HG03469 (cell line): Measurements from ENCODE around the gene MREG.
"Not testable (repeated sequence)": the region's sequence is repeated elsewhere in the genome, so short reads cannot be mapped to it uniquely, and the experiment has no call there.

Experiments used
- ATAC-seq: cut with Tn5 transposase; IDR thresholded peaks from one replicate; pipeline ENCODE4 v1.9.1; 2021; ENCODE audit warnings: mild to moderate bottlenecking, moderate library complexity, moderate number of reproducible peaks; ENCODE audit not compliant: unreplicated experiment

The MREG gene

DNA sequence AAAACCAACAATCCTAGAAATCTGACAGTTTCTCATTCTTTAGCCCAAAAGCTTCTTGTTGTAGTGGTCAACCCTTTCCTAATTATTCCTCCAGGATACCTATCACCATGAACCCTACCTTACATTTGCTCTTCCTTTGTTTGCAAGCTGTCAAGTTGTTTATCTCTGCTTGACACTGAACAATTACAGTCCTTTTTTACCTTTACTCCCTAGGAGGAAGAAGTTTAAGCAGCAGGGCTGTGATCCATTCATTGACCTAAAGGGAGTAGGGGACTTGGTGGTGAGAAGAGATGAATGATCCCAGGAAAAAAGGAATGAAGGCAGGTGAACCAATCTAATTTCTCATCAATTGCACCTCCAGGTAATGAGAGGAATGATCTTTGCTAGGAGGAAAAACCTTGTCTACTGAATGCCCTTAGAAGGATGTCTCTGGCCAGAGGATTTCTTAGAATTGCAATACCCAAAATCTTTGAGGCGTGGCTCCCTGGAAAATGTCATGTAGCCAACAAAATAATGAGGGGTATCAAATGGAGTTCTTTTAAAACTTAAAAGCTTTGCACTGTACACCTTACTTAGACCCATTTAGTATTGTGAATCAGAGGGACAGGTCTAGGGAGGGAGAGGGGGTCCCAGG, 47.7 kb downstream of the MREG start:
- no peak for ATAC-seq

DNA sequence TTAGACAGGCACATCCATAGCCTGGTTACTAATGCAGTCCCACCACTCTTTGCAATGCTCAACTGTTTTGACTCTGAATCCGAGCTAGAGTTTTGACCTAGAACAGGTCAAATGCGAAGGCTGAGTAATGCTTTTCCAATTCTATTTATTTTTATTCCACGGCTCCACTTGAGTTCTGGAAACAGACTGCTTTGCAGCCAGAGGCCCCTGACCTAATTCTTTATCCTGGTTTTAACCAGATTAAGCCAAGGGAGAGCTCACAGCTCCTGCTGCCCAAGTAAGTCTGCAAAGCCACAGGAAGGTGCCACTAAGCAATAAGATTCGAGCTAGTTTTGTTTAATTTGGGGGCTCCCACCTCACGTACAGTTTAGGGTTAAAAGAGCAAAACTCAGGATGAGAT, 51.4 kb downstream of the MREG start:
- ATAC-seq = no peak

DNA sequence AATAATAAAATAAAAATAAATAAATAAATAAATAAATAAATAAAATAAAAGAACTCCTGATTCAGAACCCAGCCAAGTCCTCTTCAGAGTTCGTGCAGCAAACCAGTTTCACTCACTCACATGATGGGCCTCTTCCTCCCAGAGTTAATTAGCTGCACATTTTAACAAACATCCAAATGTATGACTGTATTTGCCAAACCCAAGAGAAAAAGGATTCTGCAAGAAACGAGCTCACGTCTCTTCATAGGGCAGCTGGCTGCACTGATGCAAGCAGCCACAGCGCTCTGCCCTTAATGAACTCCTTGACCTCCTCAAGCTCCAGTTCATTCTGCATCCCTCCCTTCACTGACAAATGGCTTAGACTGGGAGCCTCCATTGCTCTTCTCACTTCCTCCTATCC, 55.1 kb downstream of the MREG start:
- ATAC-seq = no peak

DNA sequence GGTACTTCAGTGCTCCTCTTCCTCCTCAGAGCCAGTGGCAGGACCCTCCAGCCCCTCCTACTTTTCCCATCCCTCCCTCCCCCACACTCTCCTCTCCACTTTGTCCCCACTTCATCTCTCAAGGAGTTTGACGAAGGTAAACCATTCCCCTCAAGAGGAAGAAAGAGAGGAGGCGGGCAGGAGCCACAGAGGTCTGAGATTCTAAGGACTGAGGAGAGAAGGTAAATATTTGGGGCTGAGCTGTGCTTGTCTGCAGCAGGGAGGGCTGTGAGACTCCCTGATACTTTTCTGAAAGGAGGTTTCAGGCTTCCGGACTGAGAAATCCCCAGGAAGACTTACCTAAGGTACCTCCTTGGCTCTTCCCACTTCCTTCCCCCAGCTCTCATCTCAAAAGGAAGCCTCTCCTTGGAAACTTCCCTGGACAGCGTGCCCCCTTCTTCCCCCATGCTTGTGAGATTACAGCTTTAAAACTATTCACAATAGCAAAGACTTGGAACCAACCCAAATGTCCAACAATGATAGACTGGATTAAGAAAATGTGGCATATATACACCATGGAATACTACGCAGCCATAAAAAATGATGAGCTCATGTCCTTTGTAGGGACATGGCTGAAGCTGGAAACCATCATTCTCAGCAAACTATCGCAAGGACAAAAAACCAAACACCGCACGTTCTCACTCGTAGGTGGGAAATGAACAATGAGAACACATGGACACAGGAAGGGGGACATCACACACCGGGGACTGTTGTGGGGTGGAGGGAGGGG, 55.8 kb downstream of the MREG start:
- not testable (repeated sequence) for ATAC-seq

DNA sequence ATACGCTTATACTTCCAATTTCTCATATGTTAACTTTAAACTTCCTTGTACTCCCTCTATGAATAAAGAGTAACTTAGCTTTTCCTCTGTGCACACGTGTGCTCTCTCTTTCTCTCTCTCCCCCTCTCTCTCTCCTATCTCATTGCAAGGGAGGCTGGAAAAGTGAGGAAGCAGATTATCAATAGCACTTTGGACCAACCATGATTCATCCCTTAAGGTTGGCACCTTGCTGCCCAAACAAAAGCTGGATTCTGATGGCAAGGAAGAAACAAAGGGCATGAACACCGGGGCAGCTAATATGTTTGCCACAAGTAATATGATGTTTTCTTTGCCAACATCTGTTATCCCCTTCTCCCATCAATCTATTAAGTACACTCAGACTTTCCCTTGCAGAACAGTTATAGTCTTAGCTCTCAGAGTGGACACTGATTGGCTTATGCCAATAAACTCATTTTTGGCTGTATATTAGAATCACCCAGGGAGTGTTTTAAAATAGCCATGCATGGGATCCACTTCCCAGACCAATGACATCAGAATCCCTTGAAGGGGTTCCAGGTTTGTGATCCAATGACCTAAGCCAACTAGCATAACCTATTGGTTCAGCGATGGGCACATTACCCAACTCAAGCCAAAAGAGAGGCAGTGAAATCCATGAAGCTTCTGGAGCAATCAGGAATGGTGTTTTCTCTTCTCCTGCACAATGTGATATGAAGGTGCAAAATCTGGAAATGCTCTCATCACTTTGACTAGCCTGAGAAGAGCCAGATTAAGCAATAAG, 60.3 kb downstream of the MREG start:
- no peak for ATAC-seq

DNA sequence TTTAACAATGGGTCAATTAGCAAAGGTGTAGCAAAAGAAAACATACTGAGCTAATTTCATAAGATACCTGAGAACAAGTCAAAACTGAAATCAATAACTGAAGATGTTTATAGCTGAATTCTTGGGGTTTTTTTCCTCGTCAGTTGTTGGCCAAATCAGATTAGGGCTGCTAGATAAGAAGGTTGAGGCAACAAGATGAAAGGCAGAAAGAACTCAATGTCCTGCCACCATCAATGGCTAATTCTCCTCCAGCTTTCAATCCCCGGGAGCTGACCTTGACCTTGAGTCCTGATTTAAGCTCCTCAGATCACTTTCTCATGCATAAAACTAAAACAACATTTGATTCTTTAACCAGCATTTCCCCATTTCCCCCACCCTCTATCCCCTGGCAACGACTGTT, 61.8 kb downstream of the MREG start:
- ATAC-seq = no peak

DNA sequence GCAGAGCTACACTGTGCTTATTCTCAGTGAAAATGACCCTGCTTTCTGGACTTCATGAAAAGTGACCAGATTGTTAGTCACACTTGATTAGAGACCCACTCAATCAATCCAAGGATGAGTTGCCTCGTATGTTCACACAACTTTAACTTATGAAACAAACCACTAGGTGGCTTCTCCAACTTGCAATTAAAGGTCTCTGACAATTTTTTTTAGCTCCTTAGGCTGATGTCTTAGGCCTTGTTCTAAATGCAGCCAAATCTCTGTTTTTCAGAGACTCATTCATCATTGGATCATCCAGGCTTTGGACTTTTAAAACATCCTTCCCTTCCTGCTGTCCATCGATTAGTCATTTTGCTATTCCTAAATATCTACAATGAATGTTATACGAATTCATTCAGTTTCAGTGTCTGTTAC, 63.4 kb downstream of the MREG start:
- peak; percentile 90 for ATAC-seq

DNA sequence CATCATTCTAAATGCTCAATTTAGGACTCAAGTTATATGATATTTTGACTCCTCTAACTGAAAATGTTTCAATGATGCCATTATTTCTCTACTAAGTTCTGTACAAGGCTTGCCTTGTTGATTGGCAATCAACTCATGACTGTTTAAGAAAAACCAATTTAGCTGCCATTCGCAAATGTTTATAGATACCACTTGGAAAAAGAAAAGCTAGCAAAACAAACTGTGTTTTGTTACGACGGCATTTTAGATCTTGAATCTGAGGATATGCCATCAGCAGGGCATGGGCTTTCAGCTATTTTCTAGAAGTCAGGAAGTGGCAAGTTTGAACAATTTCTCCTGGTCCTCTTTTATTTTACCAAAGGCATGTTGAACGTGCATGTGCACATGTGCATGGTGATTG, 65.3 kb downstream of the MREG start:
- ATAC-seq = no peak

DNA sequence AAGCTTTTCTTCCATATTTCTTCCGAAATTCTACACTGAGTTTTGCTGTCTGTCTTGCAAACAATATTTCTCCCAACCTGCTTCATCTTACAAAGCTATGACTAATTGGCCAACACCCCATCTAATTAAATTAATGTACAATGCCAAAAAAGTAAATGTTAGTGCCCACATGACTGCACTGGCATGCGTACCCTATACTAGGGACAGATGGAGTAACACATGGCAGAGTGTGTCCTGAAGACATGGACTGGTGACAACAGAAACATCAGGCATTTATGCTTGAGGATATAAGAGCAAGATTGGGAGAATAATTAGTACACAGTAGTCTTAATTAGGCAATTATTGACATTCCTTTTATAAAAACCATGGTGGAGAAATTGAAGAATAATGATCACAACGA, 66.8 kb downstream of the MREG start:
- ATAC-seq = no peak

DNA sequence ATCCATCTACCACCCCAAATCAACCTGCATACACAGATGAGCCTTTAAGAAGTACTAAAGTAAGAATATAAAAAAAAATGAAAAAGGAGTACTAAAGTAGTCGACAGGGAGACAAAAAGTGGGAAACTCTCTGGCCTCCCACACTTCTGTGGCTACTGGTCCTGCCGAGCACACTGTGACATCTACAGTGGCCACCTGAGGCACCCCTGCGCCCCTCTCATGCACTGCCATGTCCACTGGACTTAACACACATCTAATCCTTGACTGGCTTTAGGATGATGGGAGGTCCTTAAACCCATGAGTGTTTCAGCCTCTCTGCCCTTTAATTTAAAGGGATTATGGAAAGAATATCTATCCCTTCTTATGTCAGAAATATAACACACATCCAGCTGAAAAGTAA, 71.2 kb downstream of the MREG start:
- ATAC-seq = no peak

DNA sequence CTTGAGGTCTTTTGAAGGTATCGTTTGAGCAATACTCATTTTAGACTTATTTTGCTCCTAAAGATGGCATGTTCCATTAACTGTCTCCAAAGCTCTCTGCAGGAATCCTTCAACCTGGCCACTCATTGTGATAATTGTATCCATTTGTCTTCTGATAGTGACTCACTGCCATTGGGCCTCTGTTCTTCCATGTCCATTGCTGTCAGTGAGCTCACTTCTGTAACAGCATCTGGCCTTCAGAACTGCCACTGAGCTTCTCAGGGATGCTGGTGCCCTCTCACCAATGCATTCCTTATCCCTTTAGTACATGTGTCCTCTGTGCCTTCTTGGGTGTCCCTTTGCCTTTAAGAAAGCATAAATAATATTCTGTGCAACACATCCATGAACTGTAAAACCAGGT, 71.6 kb downstream of the MREG start:
- ATAC-seq = no peak

DNA sequence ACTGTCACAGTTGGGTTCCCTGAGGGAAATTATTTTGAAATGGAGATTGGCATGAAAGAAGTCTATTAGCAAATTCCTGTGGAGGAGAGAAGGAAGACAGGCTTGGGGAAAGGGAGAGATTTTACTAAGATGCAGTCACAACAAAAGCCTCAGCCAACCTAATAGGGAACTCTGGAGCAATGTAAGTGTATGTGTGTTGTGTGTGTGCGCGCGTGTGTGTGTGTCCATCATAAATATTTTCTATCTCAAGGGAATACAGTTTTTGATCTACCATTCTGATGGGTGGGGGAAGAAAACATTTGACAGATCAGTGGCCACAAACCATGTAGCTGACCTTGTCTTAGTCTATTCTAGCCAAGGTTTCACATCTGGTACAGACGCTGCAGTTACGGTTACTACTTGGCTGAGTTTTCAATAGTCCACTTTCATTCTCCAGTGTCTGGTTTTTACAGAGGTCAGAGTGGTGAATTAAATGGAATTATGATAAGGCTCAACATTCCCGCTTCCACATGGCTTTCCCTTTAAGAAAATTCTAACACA, 72.6 kb downstream of the MREG start:
- no peak for ATAC-seq

DNA sequence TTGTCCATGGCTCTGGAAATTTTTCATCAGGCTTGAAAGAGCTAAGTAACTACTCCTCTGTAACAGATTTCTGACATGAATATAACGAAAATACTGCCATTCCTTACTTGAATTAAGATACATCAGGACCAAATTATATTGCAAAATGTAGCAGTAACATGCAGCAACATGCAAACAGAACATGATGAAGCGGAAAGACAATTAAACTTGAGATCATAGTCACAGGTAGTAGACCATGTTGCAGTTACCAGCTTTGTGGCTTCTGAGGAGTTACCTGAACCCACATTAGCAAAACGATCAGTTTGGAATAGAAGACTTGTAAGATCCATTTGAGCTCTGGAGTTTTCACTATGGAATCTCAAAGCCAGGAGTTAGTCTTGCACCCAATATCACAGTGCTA, 76.2 kb downstream of the MREG start:
- ATAC-seq = no peak

DNA sequence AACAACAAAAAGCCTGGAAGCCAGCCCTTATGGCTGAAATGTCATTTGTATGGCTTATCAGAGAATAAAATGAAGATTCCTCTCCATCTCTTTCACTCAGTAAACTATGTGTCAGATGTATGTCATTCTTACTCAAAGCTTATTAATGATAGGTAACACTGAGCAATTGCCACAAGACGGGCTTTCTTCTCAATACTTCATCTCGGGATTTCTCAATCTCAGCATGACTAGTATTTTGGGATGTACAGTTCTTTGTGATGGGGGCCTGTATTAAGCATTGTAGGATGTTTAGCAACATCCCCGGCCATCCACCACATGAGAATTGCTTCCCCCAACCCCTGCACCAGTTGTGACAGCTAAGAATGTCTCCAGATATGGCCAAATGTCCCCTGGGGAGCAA, 80.2 kb downstream of the MREG start:
- no peak for ATAC-seq

DNA sequence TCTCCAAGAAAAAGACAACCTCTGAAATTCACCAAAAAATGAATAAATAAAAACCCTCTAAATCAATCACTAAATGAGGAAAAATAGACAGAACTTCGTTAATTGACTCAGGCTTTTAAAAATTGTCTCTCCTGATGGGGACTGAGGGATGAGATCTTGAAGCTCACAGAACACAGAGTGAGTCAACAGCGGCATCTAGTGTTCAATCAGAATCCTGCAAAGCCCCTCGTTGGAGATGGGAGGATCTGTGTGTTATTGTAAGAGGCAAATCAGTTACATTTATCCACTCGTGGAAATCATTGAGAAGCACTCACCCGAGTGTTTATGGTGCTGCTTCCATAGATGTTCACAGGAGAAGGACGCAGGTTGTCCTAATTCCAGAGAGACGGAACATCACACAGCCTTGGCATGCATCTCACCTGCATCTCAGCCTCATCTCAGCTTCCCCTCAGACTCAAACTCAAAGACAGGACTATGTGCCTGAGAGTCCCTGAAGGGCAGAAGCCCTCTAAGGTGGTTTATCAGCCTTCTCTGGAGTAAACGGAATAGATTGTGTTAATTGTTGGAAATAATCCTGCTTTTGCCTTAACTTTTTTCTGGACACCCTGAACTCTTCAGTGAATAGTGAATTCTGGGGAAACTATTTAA, 82.0 kb downstream of the MREG start:
- ATAC-seq = peak; percentile 88

DNA sequence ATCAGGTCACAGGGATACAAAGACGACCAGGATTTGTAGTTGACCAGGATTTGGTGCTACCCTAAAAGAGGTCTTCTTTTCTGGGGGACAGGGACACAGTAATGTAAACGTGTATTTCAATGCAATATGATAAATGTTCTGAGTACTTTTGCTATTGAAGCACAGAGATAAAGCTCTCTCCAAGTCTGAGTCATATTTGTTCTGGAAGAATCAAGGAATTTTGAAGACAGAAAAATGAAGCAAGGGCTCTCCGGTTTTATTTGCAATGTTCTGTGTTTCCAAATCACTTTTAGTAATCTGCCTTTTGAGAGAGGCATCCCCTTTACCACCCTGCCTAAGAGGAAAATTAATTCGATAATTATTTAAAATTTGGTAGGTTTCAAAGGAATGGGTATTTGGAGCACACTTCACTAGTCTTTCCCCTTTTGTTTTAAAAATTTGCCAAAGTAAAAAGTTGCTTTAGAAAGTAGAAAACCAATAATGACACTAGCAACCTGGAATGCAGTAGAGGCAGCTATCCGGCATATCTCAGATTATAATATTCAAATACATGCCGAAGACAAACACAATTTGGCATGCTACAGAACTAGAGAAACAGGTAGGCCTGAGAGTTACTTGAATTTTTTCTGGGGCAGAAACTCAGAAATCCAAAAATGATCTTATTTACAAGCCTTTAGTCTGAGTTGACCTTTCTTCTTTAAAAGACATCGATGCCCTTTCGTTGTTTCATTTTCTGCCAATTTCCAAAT, 82.7 kb downstream of the MREG start:
- ATAC-seq = no peak

DNA sequence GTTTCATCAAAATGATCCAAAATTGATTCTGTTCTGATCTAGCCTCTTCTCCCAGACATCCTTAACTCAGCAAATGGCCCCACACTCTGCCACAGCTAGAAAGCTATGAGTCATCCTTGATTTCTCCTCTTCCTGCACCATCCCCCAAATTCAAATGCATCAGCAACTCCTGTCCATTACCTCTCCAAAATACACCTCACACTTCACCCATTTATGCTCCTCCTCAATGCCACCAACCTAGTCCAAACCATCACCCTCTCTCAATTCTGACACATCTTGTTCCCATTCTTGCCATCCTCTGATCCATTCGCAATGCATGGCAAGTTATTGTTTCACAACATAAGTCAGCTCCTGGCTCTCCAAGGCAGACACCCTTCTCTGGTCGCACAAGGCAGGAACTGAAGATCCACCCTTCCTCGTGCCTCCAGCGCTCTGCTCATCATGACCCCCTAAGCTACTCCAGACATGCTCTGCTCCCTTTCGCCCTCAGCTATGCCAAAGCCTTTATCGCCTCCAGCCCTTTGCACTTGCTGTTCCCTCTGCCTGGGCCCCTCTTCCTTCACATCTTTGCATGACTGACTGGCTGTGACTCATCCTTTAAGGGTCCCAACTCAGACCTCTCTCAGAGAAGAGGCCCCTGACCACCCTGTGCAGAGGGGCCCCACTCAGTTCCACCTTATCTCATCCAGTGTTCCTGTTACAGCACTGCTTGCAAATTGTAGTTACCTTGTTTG, 83.6 kb downstream of the MREG start:
- ATAC-seq = no peak

DNA sequence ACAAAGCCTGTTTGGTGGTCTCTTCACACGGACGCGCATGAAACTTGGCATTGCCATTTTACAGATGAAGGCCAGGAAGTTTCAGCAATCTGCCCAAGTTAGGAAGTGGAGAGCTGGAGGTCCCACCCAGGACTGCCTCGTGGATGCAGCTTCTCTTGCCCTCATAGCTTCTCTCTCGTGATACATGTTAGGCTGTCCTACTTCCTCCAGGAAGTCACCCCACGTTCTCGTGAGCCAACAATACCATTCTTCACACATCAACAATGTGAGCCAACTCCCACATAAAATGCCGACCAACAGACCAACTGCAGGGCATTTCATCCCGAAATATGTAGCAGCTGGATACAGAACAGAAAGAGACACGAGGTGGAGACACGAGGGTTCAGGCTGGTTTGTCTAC, 85.3 kb downstream of the MREG start:
- no peak for ATAC-seq

DNA sequence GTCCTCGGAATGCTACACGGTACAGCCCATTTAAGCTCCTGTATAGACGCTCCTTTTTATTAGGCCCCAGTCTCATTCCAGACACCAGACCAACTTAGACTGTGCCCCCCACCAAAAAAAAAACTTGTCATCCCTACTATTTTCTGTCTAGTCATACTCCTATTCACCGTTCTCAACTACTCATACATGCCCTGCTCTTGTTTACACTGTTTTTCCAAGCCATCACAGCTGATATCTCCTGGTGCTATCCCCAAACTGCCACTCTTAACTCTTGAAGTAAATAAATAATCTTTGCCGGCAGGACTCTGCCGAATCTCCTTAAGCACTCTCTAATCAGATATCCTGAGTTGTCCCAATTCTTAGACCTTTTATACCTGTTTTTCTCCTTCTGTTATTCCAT, 86.4 kb downstream of the MREG start:
- not testable (repeated sequence) for ATAC-seq

DNA sequence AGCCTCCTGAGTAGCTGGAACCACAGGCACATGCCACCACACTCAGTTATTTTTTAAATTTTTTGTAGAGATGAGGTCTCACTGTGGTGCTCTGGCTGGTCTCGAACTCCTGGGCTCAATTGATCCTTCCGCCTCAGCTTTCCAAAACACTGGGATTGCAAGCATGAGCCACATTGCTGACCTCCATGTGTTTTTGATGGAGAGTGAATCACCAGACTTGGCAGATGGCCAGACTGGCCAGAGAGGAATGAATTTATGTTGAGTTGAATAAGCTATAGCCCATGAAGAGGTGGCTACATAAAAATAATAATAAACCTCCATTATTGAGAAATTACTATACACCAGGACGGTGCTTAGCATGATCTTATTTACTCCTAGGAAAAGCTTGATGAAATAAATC, 91.5 kb downstream of the MREG start:
- ATAC-seq = no peak
